K562 (cell line): Measurements from ENCODE around the gene PRPF18. TPM values are rescaled to one million over a fixed set of nuclear protein-coding genes. Genes with fewer than 3 reads are reported as not detected.
A peak's percentile ranks its signal among the peaks of the same experiment; 100 is the strongest.

Experiments used
- ATAC-seq: fragments of 200-7000 bp; cut with Tn5 transposase; 3 replicates; pipeline ENCODE4 v1.9.1; 2020; ENCODE audit warnings: moderate library complexity
- BruUV-seq: library from RNA; stranded (reverse); fragments of 400-500 nt; replicated peaks from 2 replicates; lab custom pipeline; 2021; lab: Mats Ljungman, UMichigan
- CTCF ChIA-PET: fragments of 300-600 bp; formaldehyde crosslinking; extraction: SDS; loops from one replicate; lab custom pipeline; 2021; ENCODE audit warnings: low intra/inter-chr PET ratio; lab: Yijun Ruan, JAX
- POLR2A ChIA-PET: fragments of 300-600, 350-650 bp; sonication (Branson Sonifier 250); formaldehyde crosslinking; extraction: SDS; loops from one replicate; lab custom pipeline; 2021; ENCODE audit warnings: antibody characterized with exemption, inconsistent platforms; lab: Yijun Ruan, JAX
- DNase-seq, 4 experiments: peaks; one replicate each; pipeline versions ENCODE4 v3.0.0 to v3.0.0-alpha.2; 2011 to 2018; ENCODE audit warnings: low spot score in 3 of 4, mixed read lengths in 3 of 4; ENCODE audit errors: extremely low read depth in 1 of 4
- FAIRE-seq: peaks from 2 replicates; lab custom pipeline; 2011; peaks lifted over from hg19 to GRCh38; lab: Jason Lieb, UNC
- H2AFZ ChIP-seq: 2 replicates; pipeline ENCODE4 v1.6.0; 2011; ENCODE audit warnings: low read depth, low read length, control low read depth, inconsistent platforms
- H3K27ac ChIP-seq: fragments of 200-600 bp; 3 replicates; pipeline ENCODE4 v1.8.0; 2011; ENCODE audit warnings: low read depth, mild to moderate bottlenecking, control low read depth, inconsistent platforms, low read length, moderate library complexity, mixed read lengths; ENCODE audit errors: extremely low read depth
- H3K27me3 ChIP-seq, 2 experiments: fragments of 300-600 bp in 1 of 2; 2 replicates in 1 of 2; 3 replicates in 1 of 2; pipeline versions ENCODE4 v1.6.0 to v1.8.0; 2011; ENCODE audit warnings: inconsistent platforms in 2 of 2, low read length in 2 of 2, mild to moderate bottlenecking in 1 of 2, mixed read lengths in 1 of 2, moderate library complexity in 1 of 2; ENCODE audit not compliant: control insufficient read depth in 2 of 2, insufficient read depth in 2 of 2
- H3K36me3 ChIP-seq: fragments of 300-600 bp; 3 replicates; pipeline ENCODE4 v1.8.0; 2011; ENCODE audit warnings: mild to moderate bottlenecking, low read length, inconsistent platforms; ENCODE audit not compliant: control insufficient read depth, insufficient read depth
- H3K4me1 ChIP-seq, 2 experiments: fragments of 200-600 bp in 1 of 2; replicated peaks in 1 of 2; 2 replicates in 1 of 2; 3 replicates in 1 of 2; pipeline versions ENCODE4 v1.5.1 to v1.8.0; 2011; ENCODE audit warnings: inconsistent platforms in 2 of 2, low read length in 2 of 2, mild to moderate bottlenecking in 1 of 2, mixed read lengths in 1 of 2, moderate library complexity in 1 of 2; ENCODE audit not compliant: control insufficient read depth in 2 of 2, insufficient read depth in 2 of 2
- H3K4me2 ChIP-seq: 2 replicates; pipeline ENCODE4 v1.6.1; 2011; ENCODE audit warnings: low read length, control low read depth, inconsistent platforms, mixed read lengths; ENCODE audit not compliant: insufficient read depth
- H3K4me3 ChIP-seq: fragments of 200-600 bp; sonication (generic), shearing (Covaris generic); 2 replicates; pipeline ENCODE4 v1.5.1; 2016; ENCODE audit warnings: control low read depth, inconsistent platforms
- H3K79me2 ChIP-seq: fragments of 200-600 bp; 3 replicates; pipeline ENCODE4 v1.8.0; 2011; ENCODE audit warnings: low read length, inconsistent platforms; ENCODE audit not compliant: control insufficient read depth, insufficient read depth
- H3K9ac ChIP-seq, 2 experiments: 2 replicates each; pipeline versions ENCODE4 v1.6.0 to v1.6.1; 2011; ENCODE audit warnings: low read depth in 2 of 2, low read length in 2 of 2, control low read depth in 1 of 2, inconsistent platforms in 1 of 2, mild to moderate bottlenecking in 1 of 2, mixed read lengths in 1 of 2; ENCODE audit not compliant: insufficient read depth in 1 of 2
- H3K9me1 ChIP-seq: one replicate; pipeline ENCODE4 v1.6.0; 2011; ENCODE audit warnings: inconsistent platforms, mild to moderate bottlenecking, low read length, moderate library complexity; ENCODE audit not compliant: control insufficient read depth, insufficient read depth
- H3K9me3 ChIP-seq: replicated peaks from 2 replicates; pipeline ENCODE4 v1.5.1; 2011; ENCODE audit warnings: low read depth, low read length, inconsistent platforms; ENCODE audit not compliant: control insufficient read depth, insufficient read depth
- H4K20me1 ChIP-seq: replicated peaks from 2 replicates; pipeline ENCODE4 v1.6.1; 2011; ENCODE audit warnings: low read length, inconsistent platforms, mixed read lengths; ENCODE audit not compliant: control insufficient read depth, insufficient read depth
- ATF3 ChIP-seq, 2 experiments: fragments of 450-650 bp in 1 of 2; sonication (generic) in 1 of 2; formaldehyde crosslinking in 1 of 2; IDR thresholded peaks in 1 of 2; conservative IDR thresholded peaks in 1 of 2; 2 replicates each; pipeline versions ENCODE4 v1.6.1 to v1.8.1; 2016 to 2023; ENCODE audit warnings: mild to moderate bottlenecking in 2 of 2, moderate library complexity in 2 of 2, inconsistent platforms in 1 of 2, missing genetic modification reagents in 1 of 2
- CSDE1 ChIP-seq, 2 experiments: fragments of 450-650 bp; IDR thresholded peaks; 2 replicates each; pipeline ENCODE4 v1.6.1; 2016; ENCODE audit warnings: mild to moderate bottlenecking in 1 of 2
- DPF2 ChIP-seq: fragments of 450-650 bp; IDR thresholded peaks from 2 replicates; pipeline ENCODE4 v1.6.1; 2016
- NR2C1 ChIP-seq, 2 experiments: fragments of 450-650 bp; IDR thresholded peaks; 2 replicates each; pipeline ENCODE4 v1.6.1; 2017; ENCODE audit warnings: mild to moderate bottlenecking in 2 of 2, antibody characterized with exemption in 1 of 2, inconsistent platforms in 1 of 2, missing compliant biosample characterization in 1 of 2, missing genetic modification characterization in 1 of 2
- SNRNP70 ChIP-seq: fragments of 200-400 bp; formaldehyde crosslinking; optimal IDR thresholded peaks from 2 replicates; pipeline ENCODE3; 2017; ENCODE audit warnings: low read depth, low read length
- TAF7 ChIP-seq: fragments of 450-650 bp; IDR thresholded peaks from 2 replicates; pipeline ENCODE4 v1.6.1; 2016; ENCODE audit warnings: missing genetic modification characterization, missing compliant biosample characterization
- ZNF696 ChIP-seq: fragments of 250-450 bp; sonication (Bioruptor Pico); conservative IDR thresholded peaks from 2 replicates; pipeline ENCODE4 v1.4.0; 2020; ENCODE audit warnings: mild to moderate bottlenecking, moderate library complexity
- WGBS: fragments of 100-300 bp; shearing (Covaris generic); methylation state at CpG from one replicate; pipeline ENCODE4 v1.1.6; 2016; ENCODE audit warnings: low coverage, mixed read lengths; ENCODE audit not compliant: insufficient coverage; ENCODE audit errors: missing lambda C conversion rate; 5-methylcytosine and 5-hydroxymethylcytosine counted together
- in situ Hi-C: fragments of 300-500 bp; cut with MboI; formaldehyde crosslinking; loops from 4 replicates; pipeline ENCODE4 v1.15.0; 2018; ENCODE audit warnings: inconsistent platforms, mixed read lengths
- intact Hi-C: fragments of 100-400 bp; cut with micrococcal nuclease; formaldehyde crosslinking; loops from 2 replicates; pipeline ENCODE4 v1.14.2; 2022
- polyA plus RNA-seq, 8 experiments: library from polyadenylated mRNA; depleted of rRNA in 4 of 8; stranded (reverse) in 5 of 8; unstranded in 3 of 8; fragments of >200 nt; fragmentation: Nextera tagmentation in 2 of 8; fragmentation: Illumina TruSeq in 1 of 8; extraction: Ambion mirVana in 2 of 8; extraction: Trizol in 1 of 8; gene quantifications; 2 replicates each; pipeline versions ENCODE4 v1.2.1 to v1.2.3, GENCODE V29; 2011 to 2014; ENCODE audit warnings: inconsistent platforms in 1 of 8, missing spikeins in 1 of 8
- total RNA-seq, 7 experiments: library from RNA; depleted of rRNA in 6 of 7; stranded (reverse); fragments of >200 nt in 6 of 7; fragmentation: Illumina TruSeq in 2 of 7; extraction: Trizol in 2 of 7; gene quantifications; 2 replicates each; pipeline versions ENCODE4 v1.2.1 to v1.2.3, GENCODE V29; 2011 to 2021; ENCODE audit warnings: low replicate concordance in 1 of 7

Gene PRPF18
- total and polyA plus RNA-seq, 9 of the 15 experiments (the other 6 are each of a cell fraction or from before 2014, with no cell fraction given): 14.0 to 30.6 (median 23.1) TPM

DNA sequence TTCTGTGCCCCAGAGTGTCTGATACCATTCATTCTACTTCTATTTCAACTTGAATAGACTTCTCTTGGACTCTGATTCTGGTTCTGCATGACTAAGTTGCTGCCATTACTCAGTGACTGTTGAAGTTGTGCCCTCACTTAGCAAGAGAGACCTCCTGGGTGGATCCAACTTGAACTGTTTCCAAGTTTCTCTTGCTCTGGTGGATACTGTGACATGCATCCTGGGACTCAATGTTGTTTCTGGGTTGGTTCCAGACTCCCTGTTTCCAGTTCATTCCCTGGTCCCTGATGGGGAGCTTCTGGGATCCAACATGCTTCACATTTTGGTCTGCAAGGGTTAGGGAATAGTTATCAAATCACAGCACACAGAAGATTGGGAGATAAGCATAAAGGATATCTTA, 26.2 kb upstream of the PRPF18 start:
- intact Hi-C loops: no loop called here
- ATAC-seq: no peak

GRCh38 chr10:13563481-13564445, 23.0 kb upstream of the PRPF18 start:
- intact Hi-C loops: no loop called here

More for the DNA sequence above, 26.2 kb upstream of the PRPF18 start:
- in situ Hi-C loops: no loop called here
- Histone ChIP-seq H3K79me2 (no peaks in the 10 kb centered on the region), H3K36me3 (no peaks in the 10 kb centered on the region), H3K9me1 (no peaks in the 10 kb centered on the region), H4K20me1 (no peaks in the 10 kb centered on the region), H2AFZ (no peak overlapping the region), H3K4me3 (no peak overlapping the region), H3K27me3 (peaks cover 0 to 11% of the 10 kb centered on the region in 2 experiments; a peak in 3 of 5 replicates), H3K4me2 (no peak overlapping the region), H3K9ac (no peak overlapping the region), H3K27ac (no peak overlapping the region), H3K9me3 (no peaks in the 10 kb centered on the region; the same call in 1 of the 2 replicates), H3K4me1 (no peaks in the 10 kb centered on the region)
- DNase-seq: no peak
- no TSS peak for BruUV-seq
- ChIA-PET POLR2A (no interaction called here), CTCF (no interaction called here)
- no peak for FAIRE-seq
- no peak for TF ChIP-seq TAF7
- TF ChIP-seq ZNF696 (CRISPR knock-in tag): no peak
- no peak for TF ChIP-seq SNRNP70
- no peak for TF ChIP-seq CSDE1 (IDR thresholded peaks at IDR 0.05)
- no peak for TF ChIP-seq NR2C1 (IDR thresholded peaks at IDR 0.05)
- no peak for TF ChIP-seq NR2C1 (tag; IDR thresholded peaks at IDR 0.05)

More at GRCh38 chr10:13563481-13564445, 23.0 kb upstream of the PRPF18 start:
- DNase-seq: no peak
- no peaks in the 10 kb centered on the region for H3K36me3 ChIP-seq
- no peaks in the 10 kb centered on the region for H3K79me2 ChIP-seq
- H3K27ac ChIP-seq: no peak overlapping the region
- in situ Hi-C loops: no loop called here
- POLR2A ChIA-PET: no interaction called here
- no peaks in the 10 kb centered on the region for H3K9me1 ChIP-seq
- TF ChIP-seq ATF3 (IDR thresholded peaks at IDR 0.05) (0 out of 2 replicates have a peak, but pooled peaks have one; percentile 25), ATF3 (CRISPR knock-in tag; conservative IDR thresholded peaks at IDR 0.05) (no peak), DPF2 (no peak)
- TF ChIP-seq, all 486 proteins: peak for 1
- no TSS peak for BruUV-seq
- H3K4me1 ChIP-seq: no peaks in the 10 kb centered on the region
- peaks cover 0 to 5% of the 10 kb centered on the region in 2 experiments; a peak in 2 of 5 replicates for H3K27me3 ChIP-seq
- FAIRE-seq (no peak), ATAC-seq (no peak)
- no peak overlapping the region for H2AFZ ChIP-seq
- WGBS: 7% methylated on average over 11 of the region's 11 CpGs
- CTCF ChIA-PET: interaction anchor here (0.7 kb wide), 1 partner anchor 703 kb away, joined by 4 read pairs; no protein-coding TSS in a partner anchor
- no peak overlapping the region for H3K4me3 ChIP-seq
- H4K20me1 ChIP-seq: no peaks in the 10 kb centered on the region
- H3K9ac ChIP-seq: no peak overlapping the region
- no peak overlapping the region for H3K4me2 ChIP-seq
- H3K9me3 ChIP-seq: no peaks in the 10 kb centered on the region; the same call in 1 of the 2 replicates
